ENCODE measurements around the gene TASP1.
A peak's percentile ranks its signal among the peaks of the same experiment; 100 is the strongest.

The TASP1 gene

DNA sequence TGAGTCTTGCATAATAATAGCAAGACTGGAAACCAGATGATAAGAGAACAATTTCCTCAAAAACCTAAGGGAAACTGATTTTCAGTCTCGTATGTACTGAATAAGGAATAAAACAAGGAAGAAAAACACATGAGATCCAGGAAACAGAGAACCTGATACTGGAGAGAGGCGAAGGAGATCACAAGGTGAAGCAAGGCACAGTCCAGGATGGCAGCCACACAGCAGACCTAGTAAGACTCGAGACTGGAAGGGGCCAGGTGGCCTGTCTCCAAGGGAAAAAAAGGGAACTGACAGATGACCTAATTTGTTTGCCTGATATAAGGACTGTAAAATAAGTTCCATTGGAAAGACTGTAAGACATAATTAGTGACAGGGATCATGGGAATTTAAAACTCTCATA is 71.1 kb downstream of the TASP1 start:
- no peak for DNase-seq

DNA sequence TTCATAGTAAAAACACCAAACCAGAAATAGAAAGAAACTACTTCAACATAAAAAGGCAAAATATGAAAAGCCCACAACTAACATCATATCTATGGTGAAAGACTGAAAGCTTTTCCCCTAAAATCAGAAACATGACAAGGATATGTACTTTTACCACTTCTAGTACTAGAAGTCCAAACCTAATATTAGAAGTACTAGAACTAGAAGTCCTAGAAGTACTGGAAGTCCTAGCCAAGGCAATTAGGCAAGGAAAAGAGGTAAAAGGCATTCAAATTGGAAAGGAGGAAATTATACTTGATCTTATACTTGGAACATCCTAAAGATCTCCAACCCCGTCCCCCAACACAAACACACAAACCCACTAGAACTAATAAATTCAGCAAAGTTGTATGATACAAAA is 74.9 kb downstream of the TASP1 start:
- no peak for DNase-seq

DNA sequence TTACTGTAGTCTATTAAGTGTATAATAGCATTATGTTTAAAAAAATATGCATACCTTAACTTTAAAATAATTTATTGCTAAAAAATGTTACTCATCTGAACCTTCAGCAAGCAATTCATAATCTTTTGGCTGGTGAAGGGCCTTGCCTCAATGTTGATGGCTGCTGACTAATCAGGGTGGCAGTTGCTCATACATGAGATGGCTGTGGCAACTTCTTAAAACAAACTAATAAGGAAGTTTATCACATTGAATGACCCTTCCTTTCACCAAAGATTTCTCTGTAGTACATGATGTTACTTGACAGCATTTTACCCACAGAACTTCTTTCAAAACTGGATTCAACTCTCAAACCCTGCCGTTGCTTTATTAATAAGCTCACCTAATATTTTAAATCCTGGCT is 84.0 kb downstream of the TASP1 start:
- DNase-seq, result no peak

DNA sequence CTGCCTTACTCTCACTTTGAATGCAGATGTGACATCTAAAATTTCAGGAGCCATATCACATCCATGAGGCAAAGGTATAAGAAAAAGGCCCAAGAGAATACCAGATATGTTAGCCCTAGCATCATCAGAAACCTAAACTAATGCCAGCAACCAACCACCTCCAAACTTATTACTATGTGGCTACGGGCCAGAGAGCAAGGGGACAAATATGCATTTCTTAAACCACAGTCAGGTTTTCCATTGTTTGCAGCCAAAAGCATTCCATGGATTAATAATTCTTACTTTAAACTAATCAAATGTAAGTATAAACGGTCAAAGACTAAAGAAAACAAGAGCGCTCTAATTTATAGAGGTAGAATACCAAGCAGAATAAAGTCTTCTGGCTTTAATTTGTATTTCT is 84.7 kb downstream of the TASP1 start:
- no peak for DNase-seq

DNA sequence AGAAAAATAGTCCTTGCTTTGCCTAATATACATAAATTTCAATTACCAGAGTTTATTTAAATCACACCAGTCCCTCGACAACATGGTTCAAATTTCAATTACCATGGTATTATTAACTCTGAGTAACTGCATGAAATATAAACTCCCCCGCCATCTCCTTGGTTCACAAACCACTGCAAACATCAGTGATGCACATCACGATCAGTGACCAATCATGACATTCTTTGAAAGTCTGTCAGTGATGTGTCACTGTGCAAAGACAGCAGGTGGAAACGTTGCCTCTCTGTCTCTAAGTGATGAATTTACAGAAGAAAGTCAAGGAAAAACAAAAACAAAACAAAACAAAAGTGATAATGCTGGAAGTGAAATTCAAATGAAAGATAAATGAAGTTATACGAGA is 86.7 kb downstream of the TASP1 start:
- no peak for DNase-seq

DNA sequence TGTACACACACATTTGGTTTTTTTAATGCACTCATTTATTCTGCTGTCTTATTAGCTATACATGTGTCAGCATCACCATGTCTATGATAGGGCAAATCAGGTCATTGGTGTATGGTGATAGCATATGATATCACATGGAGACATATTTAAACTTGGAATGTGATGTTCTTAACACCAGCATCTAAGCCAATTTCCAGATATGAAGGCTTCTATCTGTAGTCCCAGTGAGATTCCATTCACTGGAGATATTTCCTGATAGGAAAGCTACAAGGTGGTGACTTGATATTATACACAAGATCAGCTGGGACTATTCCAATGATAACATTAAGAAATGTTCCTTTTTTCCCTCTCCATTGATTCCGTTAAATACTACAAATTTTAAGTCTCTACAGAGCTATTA is 89.3 kb downstream of the TASP1 start:
- DNase-seq, result no peak

DNA sequence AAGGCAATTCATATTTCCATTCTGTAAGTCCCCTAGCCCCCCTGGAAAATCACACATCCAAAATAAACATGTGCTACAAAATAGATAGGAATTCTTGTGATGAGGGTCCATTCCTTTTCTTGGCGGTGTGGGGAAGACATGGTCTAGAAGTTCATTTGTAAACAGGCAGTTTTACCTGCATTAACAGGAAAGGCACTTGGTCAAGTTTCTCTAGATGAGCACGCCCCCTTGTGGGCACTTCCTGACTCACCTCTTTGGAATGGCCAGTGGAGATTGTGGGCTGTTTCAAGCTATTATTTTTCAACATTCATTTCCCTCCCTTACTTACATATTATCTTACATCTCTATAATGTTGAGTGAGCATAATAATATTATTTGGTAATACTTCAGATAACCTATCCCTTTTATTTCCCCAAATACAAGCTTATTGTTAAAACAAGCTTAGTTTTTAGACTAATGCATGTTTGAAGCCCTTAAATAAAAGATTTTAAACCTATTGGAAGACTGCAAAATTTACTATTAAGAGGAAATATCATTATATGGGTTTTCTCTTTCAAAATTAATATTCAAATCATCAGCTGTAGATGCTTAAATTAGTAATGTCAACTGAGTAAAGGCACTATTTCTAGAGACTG is 92.1 kb downstream of the TASP1 start:
- DNase-seq, result peak; percentile 79

DNA sequence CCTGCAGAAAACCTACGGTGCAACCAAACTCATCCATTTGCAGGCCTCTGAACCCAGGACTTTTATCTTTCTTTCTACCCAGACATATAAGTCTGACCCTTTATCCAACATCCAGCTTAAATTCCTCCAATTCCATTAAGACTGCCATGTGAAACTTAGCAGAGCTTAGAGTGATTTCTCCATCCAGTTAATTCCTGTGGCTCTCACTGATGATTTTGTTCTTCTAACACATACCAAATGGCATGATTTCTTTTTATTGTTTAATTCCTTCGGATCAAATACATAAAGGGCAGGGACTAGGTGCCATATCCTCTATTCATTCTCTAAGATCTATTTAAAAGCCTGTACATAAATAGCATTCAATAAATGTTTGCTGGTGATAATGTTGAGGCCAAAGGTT is 92.9 kb downstream of the TASP1 start:
- DNase-seq, result no peak

DNA sequence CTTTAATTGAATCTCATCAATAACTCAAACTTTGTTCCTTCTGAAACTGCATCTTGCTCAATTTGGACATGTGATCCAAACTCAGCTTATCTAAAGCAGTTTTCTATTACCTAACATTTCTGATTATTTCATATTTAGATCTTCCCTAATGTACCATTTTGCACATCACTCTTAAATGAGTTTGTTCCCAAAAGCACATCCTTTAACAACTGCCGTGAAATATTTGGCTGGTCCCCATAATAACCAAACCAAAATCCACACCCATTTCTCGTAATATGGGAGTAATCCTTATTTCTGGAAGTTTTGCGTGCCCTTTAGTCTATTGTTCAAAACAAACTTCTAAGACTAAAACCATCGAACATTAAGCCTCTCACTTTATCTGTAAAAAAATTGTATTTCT is 94.9 kb downstream of the TASP1 start:
- no peak for DNase-seq

DNA sequence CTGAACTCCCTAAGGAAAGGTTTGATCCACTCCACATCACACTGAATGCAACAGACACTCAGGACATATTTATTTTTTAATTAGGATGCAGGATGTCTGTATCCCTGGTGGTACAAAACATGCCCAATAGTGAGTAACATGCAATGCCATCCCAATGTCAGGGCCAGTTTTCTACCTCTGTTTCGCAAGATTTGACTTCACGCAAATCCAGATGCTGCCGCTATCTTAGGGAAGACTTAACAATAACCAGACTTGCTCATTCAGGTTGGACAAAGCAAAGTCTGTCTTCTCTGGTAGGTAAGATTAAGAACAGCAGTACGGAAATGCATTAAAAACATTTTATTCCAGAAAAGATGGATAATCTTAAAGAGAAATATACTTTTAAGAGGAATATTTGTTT is 103.1 kb downstream of the TASP1 start:
- DNase-seq, result no peak

DNA sequence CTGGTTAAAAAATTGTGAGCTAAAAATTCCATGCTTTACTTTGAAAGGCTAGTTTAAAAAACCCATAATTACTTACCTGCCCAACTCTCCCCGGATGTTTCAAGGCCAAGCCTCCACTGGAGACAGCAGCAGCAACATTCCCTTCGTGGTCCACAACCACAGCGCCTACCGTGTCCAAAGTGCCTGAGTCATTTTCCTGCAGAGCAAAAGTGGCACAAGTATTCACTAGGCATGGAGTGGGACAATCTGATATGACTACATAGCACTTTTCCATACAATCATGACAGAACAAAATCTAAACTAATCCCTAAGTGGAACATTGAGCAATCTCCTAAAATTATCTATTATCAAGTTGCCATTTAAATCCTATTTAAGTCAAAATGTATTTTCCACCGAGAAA is 104.8 kb downstream of the TASP1 start:
- no peak for DNase-seq

DNA sequence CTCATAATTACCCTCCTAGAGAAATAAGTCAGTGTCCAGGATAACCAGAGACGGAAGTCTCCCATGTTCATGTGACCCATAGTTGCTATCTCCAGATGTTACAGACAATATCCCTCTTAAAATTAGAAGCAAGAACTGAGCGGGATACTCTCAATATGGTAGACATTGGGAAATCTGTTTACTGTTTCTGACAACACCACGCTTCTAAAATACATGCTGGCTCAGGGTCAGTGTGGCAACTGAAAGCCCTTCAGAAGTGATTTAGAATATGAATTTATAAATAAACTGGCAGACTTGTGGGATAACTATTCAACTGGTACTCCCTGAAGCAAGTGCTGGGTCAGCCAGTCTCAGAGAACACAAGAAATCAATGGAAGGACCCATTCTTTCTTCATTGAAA is 108.6 kb downstream of the TASP1 start:
- no peak for DNase-seq

DNA sequence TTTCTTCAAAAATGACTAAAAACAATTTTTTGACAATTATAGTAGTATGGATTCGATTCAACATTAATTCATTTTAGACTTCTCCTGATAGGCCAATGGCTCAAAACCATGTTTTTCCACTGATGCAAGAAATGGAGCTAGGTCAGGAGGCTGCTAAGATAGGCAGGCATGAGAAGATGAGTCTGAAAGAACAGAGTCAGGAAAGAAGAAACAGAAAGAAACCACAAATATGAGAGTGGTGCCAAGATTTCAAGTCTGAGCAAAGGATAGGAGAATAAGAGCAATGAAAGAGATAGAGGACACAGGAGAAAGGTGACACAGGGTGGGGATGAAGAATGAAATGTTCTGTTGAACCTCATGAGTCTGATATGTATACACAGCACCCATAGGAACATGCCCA is 112.2 kb downstream of the TASP1 start:
- no peak for DNase-seq

DNA sequence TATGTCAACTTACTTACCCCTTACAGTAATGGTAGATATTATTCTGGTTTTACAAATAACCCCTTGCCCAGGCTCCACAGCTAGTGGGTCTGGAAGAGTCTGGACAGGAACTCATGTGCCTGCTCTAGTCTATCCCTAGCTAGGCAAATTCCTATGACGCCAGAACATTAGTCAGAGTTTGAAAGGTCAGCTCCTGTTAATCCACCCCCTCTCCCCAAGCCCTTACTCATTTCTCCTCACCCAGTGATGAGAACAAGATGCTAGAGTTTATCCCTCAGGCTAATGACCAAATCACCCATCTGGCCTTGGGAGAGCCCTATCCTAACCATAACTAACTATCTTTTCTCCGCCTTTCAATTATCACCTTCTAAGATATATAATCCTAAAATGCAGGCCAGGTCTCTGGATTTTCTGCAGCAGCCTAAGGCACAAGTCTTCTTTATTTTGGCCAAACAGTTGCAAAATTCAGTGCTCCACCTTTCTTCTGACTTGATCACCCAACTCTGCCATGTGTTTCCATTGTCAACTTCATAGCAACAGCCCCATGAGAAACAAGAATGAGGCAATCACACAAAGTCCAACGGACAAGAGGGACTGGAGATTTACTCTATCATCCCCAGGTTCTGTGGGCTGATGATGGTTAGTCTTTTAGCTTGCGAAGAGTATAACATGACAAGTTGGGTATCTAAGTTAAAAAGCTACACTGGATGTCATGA is 113.3 kb downstream of the TASP1 start:
- no peak for DNase-seq

DNA sequence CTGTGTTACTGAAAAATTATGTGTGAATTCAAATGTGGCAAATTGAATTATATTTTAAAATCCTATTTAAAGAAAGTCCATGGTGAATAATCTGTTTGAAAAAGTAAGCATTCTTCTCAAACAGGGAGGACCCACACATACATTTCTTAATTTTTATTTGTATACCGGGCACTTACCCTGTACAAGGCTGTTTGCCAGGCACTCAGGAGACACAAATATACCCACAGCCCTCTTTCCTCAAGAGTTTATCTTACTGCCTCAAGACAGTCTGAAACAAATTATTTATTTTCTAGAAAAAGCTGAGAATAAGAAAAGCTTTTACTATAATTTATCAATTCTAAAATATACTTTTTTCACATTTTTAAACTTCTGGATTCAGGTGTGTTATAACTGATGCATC is 114.4 kb downstream of the TASP1 start:
- no peak for DNase-seq

DNA sequence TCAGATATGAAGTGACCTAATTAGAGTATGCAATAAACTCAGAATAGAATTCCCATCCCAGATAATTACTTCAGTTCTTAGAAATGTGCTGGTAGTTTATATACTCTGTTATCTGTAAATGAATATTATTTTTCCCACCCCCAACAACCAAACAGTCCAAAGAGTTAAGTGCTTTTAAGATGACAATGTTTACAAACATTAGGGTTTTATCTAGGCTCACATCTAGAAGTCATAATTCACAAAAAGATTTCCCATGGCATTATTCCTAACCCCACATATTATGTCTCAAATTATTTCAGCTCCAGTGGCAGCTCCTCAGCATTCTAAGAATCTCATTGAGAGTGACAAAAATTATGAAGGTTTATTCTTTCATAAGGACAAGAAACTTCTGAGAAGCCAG is 120.9 kb downstream of the TASP1 start:
- no peak for DNase-seq

DNA sequence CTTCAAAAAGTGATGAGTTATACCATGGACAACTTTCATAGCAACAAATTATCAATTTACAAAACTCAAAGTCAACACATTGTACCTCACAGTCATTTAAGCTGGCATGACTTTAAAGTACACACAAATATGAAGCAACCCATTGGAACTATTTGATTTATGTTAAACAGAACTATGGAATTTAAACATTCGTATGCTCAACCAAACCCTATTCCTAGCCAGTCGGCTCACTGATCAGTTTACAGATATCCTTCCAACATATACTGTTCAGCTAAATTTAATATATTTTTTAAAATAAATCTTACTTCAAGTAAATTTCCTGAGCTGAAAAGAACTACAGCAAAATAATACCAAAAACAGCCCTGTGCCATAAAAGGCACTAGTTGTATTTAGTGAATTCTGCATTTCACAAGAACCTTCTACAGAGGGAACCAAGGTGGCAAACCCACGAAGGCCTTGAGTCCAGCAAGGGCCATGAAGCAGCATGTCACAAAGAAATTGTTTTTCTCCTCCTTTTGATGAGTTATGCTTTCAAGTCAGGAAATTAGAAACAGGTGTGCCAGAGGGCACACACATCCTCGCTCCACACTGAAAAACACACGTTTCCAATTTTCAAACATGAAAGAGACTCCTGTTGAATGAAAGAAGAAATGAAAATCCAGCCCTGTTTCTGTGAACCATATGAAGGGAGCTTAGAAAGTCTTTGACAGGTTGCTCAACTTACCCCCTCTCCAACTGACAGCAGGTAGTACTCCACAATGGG is 122.8 kb downstream of the TASP1 start:
- DNase-seq, result no peak

DNA sequence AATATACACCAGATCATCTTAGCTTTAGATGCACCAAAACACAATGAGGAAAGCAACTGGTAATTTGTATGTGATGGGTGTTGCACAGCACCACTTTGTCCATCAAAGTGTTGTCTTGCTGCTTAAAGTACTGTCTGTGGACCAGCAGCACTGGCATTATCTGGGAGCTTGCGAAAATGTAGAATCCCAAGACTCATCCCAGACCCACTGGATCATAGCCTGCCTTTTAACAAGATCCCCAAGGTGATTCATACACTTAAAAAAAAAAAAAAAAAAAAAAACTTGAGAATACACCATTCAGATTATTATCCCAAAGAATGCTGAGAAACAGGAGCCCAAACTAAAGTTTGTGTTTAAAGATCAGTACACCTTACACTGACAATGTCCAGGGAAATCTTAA is 123.4 kb downstream of the TASP1 start:
- no peak for DNase-seq

DNA sequence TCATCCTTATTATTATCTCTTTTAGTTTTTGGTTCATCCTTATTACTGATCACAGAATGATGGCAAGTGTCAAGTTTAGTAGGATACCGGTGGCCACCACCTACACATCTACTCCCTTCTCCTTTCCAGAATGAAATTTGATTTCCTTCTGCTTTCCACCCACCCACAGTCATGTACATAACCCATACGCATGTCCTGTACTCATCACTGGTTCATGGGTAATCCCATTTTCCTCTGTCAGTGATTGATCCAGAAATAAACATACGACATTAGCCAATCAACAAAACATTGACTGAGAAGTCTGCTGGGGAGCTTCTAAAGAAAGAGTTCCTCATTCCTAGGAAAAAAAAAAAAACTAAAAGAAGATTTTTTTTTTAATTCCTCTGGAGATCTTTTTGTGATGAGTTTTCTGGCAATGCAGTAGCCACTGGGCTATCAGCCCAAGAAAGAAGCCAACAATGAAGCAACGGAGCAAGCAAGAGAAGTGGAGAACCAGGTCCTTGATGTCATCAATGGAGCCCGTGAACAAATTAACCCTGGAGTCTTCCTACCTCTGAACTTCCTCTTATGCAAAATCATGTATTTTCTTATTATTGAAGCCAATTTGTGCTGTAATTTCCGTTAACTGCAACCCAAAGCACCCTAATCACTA is 127.8 kb downstream of the TASP1 start:
- DNase-seq, result no peak

DNA sequence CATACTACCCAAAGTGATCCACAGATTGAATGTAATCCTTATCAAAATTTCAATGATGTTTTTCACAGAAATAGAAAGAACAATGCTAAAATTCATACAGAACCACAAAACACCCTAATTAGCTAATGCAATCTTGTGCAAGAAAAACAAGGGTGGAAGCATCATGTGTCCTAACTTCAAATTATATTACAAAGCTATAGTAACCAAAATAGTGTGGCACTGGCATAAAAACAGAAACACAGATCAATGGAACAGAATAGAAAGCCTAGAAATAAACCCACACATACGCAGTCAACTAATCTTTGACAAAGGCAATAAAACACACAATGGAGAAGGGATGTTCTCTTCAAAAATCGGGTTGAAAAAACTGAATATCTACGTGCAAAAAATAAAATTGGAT is 131.1 kb downstream of the TASP1 start:
- no peak for DNase-seq

DNA sequence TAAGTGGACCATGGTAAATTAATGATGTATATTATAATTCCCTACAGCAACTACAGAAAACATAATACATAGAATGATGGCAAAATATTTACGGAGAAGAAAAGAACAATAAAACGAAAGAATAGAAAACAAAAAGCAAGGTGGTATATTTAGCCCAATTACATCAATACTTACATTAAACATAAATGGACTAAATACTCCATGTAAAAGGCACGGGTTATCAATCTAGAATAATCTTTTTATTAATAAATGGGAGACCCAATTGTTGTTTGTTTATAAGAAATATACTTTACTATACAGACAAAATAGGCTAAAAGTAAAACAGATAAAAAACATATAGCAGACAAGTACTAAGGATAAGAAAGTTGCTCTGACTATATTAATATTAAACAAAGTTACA is 137.2 kb downstream of the TASP1 start:
- DNase-seq, result no peak

DNA sequence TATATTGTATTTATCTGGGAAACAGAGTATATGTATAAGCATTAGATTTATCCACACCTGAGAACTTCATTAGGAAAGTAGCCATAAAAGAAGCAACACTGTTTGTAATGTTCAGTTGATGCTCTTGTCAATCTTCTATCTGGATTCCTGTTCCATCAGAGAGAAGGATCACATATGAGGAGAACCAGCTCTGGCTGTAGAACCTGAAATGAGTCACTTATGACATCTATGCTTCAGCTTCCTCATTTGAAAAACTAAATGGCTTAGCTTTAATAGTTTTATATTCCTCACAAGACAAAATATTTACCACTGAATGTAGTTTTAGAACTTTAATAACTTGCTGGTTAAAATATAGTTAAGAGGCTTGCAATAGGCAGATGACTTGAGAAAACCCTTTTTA is 144.7 kb downstream of the TASP1 start:
- no peak for DNase-seq

DNA sequence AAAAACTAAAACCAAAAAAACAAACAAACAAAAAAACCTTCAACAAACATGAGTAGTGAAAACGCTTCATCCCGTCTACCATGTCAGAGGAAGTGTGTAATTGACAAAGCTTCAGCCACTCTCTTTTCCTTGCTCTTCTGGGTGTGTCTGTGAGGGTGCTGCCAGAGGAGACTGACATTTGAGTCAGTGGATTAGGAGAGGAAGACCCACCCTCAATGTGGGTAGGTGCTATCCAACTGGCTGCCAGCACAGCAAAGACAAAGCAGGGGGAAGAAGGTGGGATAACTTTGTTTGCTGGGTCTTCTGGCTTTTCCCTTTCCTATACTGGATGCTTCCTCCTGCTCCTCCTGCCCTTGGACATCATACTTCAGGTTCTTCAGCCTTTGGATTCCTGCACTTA is 145.6 kb downstream of the TASP1 start:
- DNase-seq, result no peak

DNA sequence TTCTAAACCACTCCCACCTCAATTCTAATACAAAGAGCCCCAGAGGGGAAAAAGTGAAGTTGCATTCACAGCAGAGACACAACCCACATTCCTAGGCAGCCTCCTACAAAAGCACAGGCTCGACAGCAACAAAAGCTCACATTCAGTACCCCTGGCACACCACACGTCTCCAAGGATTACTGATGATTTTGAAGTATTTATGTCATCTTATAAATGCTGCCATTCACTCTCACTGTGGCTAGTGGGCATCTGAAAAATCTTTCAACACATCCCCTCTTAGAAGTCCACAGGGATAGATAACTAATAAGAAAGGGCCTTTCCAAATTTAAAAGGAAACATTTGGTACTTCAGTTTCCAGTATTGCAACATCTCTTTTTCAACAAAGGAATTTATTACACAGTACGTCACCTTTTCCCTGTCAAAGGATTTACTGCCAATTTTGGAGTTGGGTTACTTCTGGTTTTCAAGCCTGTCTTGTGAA is 146.7 kb downstream of the TASP1 start:
- no peak for DNase-seq

Measured in hematopoietic multipotent progenitor cell treated with erythropoietin and hydrocortisone succinate and interleukin-3 and kit ligand, for 8 days (in vitro differentiated cells).